ENCODE data around the gene PTPRU. TPM values are rescaled to one million over a fixed set of nuclear protein-coding genes. Genes with fewer than 3 reads are reported as not detected.

PTPRU gene
- total and polyA plus RNA-seq, 2 of the 8 experiments (the other 6 are each of a cell fraction or from before 2014, with no cell fraction given), result 33.8 to 41.8 TPM

- Histone ChIP-seq H3K9me3 (ENCODE audit: insufficient read depth in 2 of 2, low read depth in 1 of 2, low read length in 1 of 2) (no peaks in the 10 kb centered on the region), H3K14ac (ENCODE audit: insufficient read length) (no peak overlapping the region), H3K27ac (ENCODE audit: low read depth, low read length) (peak overlapping the region; percentile 21; the same call in 1 of the 2 replicates), H3K4me2 (ENCODE audit: insufficient read depth in 1 of 2, low read depth in 2 of 2, low read length in 2 of 2) (peak overlapping the region; percentile 16 to 39; a peak in 3 of 4 replicates), H3K79me1 (ENCODE audit: low read depth, low read length) (no peaks in the 10 kb centered on the region), H3K4ac (replicated peaks; ENCODE audit: insufficient read length, low read depth, low read length) (peak overlapping the region; percentile 48), H4K91ac (replicated peaks; ENCODE audit: insufficient read length, low read length) (no peak overlapping the region), H2BK5ac (ENCODE audit: low read depth, low read length) (peak overlapping the region; percentile 96; the same call in 1 of the 2 replicates), H2BK120ac (replicated peaks; ENCODE audit: low read depth, low read length) (no peak overlapping the region), H3K79me2 (ENCODE audit: control insufficient read depth in 1 of 2, insufficient read depth in 2 of 2, low read length in 2 of 2) (no peaks in the 10 kb centered on the region), H4K20me1 (replicated peaks in 1 of 2; ENCODE audit: control insufficient read depth in 1 of 2, insufficient read depth in 2 of 2, low read length in 2 of 2) (no peaks in the 10 kb centered on the region), H2BK12ac (ENCODE audit: low read depth, low read length) (peak overlapping the region; percentile 98), H3K23me2 (ENCODE audit: low read depth, low read length) (0 out of 2 replicates have a peak, but pooled peaks cover 1% of the 10 kb centered on the region), H3K18ac (ENCODE audit: extremely low read depth, low read length) (no peak overlapping the region), H3K4me3 (ENCODE audit: extremely low read depth in 1 of 4, insufficient read depth in 2 of 4, low read depth in 3 of 4, low read length in 4 of 4) (no peak overlapping the region), H3K23ac (ENCODE audit: insufficient read length) (no peak overlapping the region), H2AK5ac (ENCODE audit: low read depth, low read length) (peak overlapping the region; percentile 93; the same call in 1 of the 2 replicates), H3K4me1 (replicated peaks in 1 of 4; ENCODE audit: control insufficient read depth in 3 of 4, insufficient read depth in 4 of 4, low read length in 3 of 4) (peaks cover 2 to 15% (median 4%) of the 10 kb centered on the region in 4 experiments; a peak in 5 of 7 replicates), H4K5ac (ENCODE audit: insufficient read length, low read depth, low read length) (no peak overlapping the region), H3K56ac (replicated peaks; ENCODE audit: insufficient read length, low read depth, low read length) (no peak overlapping the region), H2BK20ac (ENCODE audit: low read length) (peak overlapping the region; percentile 44; the same call in 1 of the 2 replicates), H2AFZ (ENCODE audit: low read length) (no peak overlapping the region), H3K36me3 (ENCODE audit: control insufficient read depth in 2 of 4, insufficient read depth in 4 of 4, low read length in 3 of 4) (no peaks in the 10 kb centered on the region), H2BK15ac (ENCODE audit: low read length) (no peak overlapping the region), H3K9ac (replicated peaks in 1 of 4; ENCODE audit: extremely low read depth in 1 of 4, low read depth in 3 of 4, low read length in 3 of 4) (no peak overlapping the region), H3K27me3 (replicated peaks in 1 of 4; ENCODE audit: control insufficient read depth in 3 of 4, extremely low read depth in 1 of 4, insufficient read depth in 3 of 4, low read length in 3 of 4) (no peaks in the 10 kb centered on the region), H4K8ac (ENCODE audit: extremely low read depth, insufficient read depth, low read length) (no peak overlapping the region)
- POLR2A ChIA-PET (ENCODE audit: partially characterized antibody), result interaction anchor here (0.6 to 3.8 kb wide), 11 partner anchors 10 to 302 kb away, joined by 3 to 28 read pairs (median 4); partner anchors contain the start of genes EPB41 and TMEM200B
- WGBS, 2 experiments (ENCODE audit: extremely low coverage in 1 of 2, insufficient coverage in 1 of 2, insufficient read length in 1 of 2, insufficient replicate concordance in 2 of 2, low coverage in 1 of 2, low lambda C conversion rate in 2 of 2, missing lambda C conversion rate in 1 of 2), result 18% methylated on average over 1 of the region's 1 CpG; no CpG with 5 or more reads in 1 of the 2 experiments
- FAIRE-seq (peak; percentile 72), DNase-seq (ENCODE audit: low read depth in 1 of 2, low spot score in 2 of 2) (no peak)
- CTCF ChIA-PET (ENCODE audit: partially characterized antibody), result interaction anchor here (0.8 to 3.5 kb wide), 5 partner anchors 11 to 1885 kb away, joined by 3 to 21 read pairs (median 7); no protein-coding TSS in a partner anchor
- TF ChIP-seq CTBP2 (IDR thresholded peaks at IDR 0.05; ENCODE audit: borderline replicate concordance, insufficient read depth, insufficient read length, low read length), result peak; percentile 84
- no peak for TF ChIP-seq BRCA1 (IDR thresholded peaks at IDR 0.05; ENCODE audit: low read depth, low read length)
- TF ChIP-seq KDM1A (IDR thresholded peaks at IDR 0.05; ENCODE audit: borderline replicate concordance, low read length), result no peak
- no peak for TF ChIP-seq BACH1 (IDR thresholded peaks at IDR 0.05; ENCODE audit: low read length)
- peak; percentile 50; the same call in 1 of the 2 replicates for TF ChIP-seq SRF (IDR thresholded peaks at IDR 0.05; ENCODE audit: low read depth, low read length)
- TF ChIP-seq NANOG (IDR thresholded peaks at IDR 0.05; ENCODE audit: insufficient read depth, low read depth, low read length, poor library complexity, severe bottlenecking), result peak; percentile 64
- no peak for TF ChIP-seq ATF3 (IDR thresholded peaks at IDR 0.05; ENCODE audit: insufficient read depth, low read depth, low read length)
- no peak for TF ChIP-seq USF2 (IDR thresholded peaks at IDR 0.05; ENCODE audit: low read length)
- TF ChIP-seq ATF2 (IDR thresholded peaks at IDR 0.05; ENCODE audit: low read length), result no peak
Observed at GRCh38 chr1:29186707-29187106, 49.6 kb upstream of the PTPRU start.

Data from H1 (cell line).